ENCODE data around the gene FAM156A. TPM values are rescaled to one million over a fixed set of nuclear protein-coding genes. Genes with fewer than 3 reads are reported as not detected.
"Not testable (repeated sequence)": the region's sequence is repeated elsewhere in the genome, so short reads cannot be mapped to it uniquely, and the experiment has no call there.

Gene FAM156A, protein sequence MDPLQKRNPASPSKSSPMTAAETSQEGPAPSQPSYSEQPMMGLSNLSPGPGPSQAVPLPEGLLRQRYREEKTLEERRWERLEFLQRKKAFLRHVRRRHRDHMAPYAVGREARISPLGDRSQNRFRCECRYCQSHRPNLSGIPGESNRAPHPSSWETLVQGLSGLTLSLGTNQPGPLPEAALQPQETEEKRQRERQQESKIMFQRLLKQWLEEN
- polyA plus RNA-seq, result 10 to 100 TPM; 10.8 to 29.9 (median 15.4) TPM
- long read RNA-seq, donor 1, partial matches to known transcripts, result 0 of 6 reads
- long read RNA-seq, donor 1, other reads (novel, unspliced or antisense), result 0 of 6 reads
- long read RNA-seq, donor 2, partial matches to known transcripts, result 0 of 2 reads
- long read RNA-seq, donor 2, other reads (novel, unspliced or antisense), result 0 of 2 reads
- long read RNA-seq, donor 3, partial matches to known transcripts, result 0 of 2 reads
- long read RNA-seq, donor 3, other reads (novel, unspliced or antisense), result 0 of 2 reads
- long read RNA-seq, donor 4, result 0 reads
- long read RNA-seq, donor 5, partial matches to known transcripts, result 0 of 2 reads
- long read RNA-seq, donor 5, other reads (novel, unspliced or antisense), result 0 of 2 reads
- long read RNA-seq, donor 6, transcript FAM156A-221 (3 exons, 3,757 nt), result major isoform, 5 of 5 reads
- long read RNA-seq, donor 6, partial matches to known transcripts, result 0 of 5 reads
- long read RNA-seq, donor 6, other reads (novel, unspliced or antisense), result 0 of 5 reads
- long read RNA-seq, donor 7, partial matches to known transcripts, result 0 of 1 reads
- long read RNA-seq, donor 7, other reads (novel, unspliced or antisense), result 0 of 1 reads
- long read RNA-seq, donor 8, partial matches to known transcripts, result 0 of 2 reads
- long read RNA-seq, donor 8, other reads (novel, unspliced or antisense), result 0 of 2 reads
- long read RNA-seq, donor 9, partial matches to known transcripts, result 0 of 2 reads
- long read RNA-seq, donor 9, other reads (novel, unspliced or antisense), result 0 of 2 reads
- long read RNA-seq, donor 10, partial matches to known transcripts, result 0 of 5 reads
- long read RNA-seq, donor 10, other reads (novel, unspliced or antisense), result 0 of 5 reads

DNA sequence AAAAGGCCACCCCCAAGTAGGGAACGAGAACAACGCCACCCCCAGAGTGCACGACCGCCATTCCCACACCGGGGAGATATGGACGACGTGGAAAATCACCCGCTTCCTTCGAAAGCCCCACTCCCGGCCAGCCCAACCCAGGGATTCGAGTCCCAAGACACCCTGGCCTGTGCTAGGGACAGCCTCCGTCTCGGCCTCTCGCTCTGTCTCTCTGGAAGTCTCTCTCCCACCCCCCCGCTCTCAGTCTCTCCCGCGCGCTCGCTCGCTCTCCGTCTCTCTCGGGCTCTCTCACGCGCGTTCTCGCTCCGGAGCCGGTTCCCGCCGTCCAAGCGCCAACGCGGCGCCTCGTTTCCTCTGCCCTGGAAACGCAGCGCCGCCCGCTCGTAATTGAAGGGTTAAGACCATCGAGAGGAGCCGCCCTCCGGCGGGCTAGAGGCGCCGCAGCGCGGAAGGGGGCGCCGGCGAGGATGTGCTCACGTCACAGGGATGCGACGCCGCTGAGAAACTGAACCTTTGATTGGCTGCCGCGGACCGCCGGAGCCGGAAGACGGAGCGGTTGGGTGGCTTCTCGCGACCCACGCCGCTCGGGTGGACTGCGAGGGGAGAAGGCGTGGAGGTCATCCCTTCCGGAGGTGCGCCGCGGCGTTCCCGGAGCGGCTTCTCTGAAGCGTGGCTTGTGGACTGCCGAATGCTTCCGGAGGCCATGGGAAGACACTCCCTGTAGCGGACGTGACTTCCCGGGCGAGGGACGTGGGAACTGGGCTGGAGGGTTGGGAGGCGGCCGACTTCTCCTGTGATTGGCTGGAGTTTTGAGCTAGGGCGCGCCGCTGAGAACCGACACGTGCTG, at the start of gene FAM156A:
Gene FAM156A (minus strand): TSS at position 406 of the 847 bp plus-strand sequence. CDS start 9,930 bp downstream, outside the sequence.
- not testable (repeated sequence) for H3K4me3 ChIP-seq (ENCODE audit: low read depth in 1 of 3, low read length in 3 of 3); H3K36me3 ChIP-seq (ENCODE audit: control insufficient read depth in 3 of 3, insufficient read depth in 2 of 3, low read depth in 1 of 3, low read length in 3 of 3); H3K27ac ChIP-seq (ENCODE audit: low read depth in 1 of 3, low read length in 2 of 3); H3K4me1 ChIP-seq (ENCODE audit: control insufficient read depth in 3 of 3, insufficient read depth in 2 of 3, low read depth in 1 of 3, low read length in 2 of 3); H3K27me3 ChIP-seq (ENCODE audit: control insufficient read depth in 3 of 3, insufficient read depth in 3 of 3, low read length in 3 of 3); DNase-seq; H3K9me3 ChIP-seq (ENCODE audit: control insufficient read depth in 2 of 2, insufficient read depth in 1 of 2, low read depth in 1 of 2, low read length in 1 of 2)
- no CpG with 5 or more reads among the region's 91 CpGs for WGBS, 3 donors
- FAIRE-seq, result peak; percentile 97

DNA sequence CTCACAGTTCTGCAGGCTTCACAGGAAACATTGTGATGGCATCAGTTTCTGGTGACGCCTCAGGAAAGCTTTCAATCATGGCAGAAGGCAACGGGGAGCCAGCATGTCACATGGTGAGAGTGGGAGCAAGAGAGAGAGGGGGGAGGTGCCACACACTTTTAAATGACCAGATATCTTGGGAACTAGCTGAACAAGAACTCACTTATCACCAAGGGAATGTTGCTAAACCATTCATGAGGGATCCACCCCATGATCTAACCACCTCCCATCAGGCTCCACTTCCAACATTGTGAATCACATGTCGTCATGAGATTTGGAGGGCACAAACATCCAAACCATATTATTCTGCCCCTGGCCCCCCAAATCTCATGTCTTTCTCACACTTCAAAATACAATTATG, 47.0 kb upstream of the FAM156A start:
- Histone ChIP-seq H3K4me1 (ENCODE audit: control insufficient read depth in 3 of 3, insufficient read depth in 2 of 3, low read depth in 1 of 3, low read length in 2 of 3) (no peaks in the 10 kb centered on the region), H3K27me3 (ENCODE audit: control insufficient read depth in 3 of 3, insufficient read depth in 3 of 3, low read length in 3 of 3) (peaks cover 0 to 5% (median 0%) of the 10 kb centered on the region in 3 donors), H3K36me3 (ENCODE audit: control insufficient read depth in 3 of 3, insufficient read depth in 2 of 3, low read depth in 1 of 3, low read length in 3 of 3) (no peaks in the 10 kb centered on the region), H3K27ac (ENCODE audit: low read depth in 1 of 3, low read length in 2 of 3) (no peak overlapping the region), H3K4me3 (ENCODE audit: low read depth in 1 of 3, low read length in 3 of 3) (no peak overlapping the region), H3K9me3 (ENCODE audit: control insufficient read depth in 2 of 2, insufficient read depth in 1 of 2, low read depth in 1 of 2, low read length in 1 of 2) (no peaks in the 10 kb centered on the region)
- no peak for FAIRE-seq
- DNase-seq, result no peak
- WGBS, 3 donors, result 35 to 47% (median 35%) methylated on average over 3 of the region's 3 CpGs

GRCh38 chrX:53004811-53005210, 46.5 kb upstream of the FAM156A start:
- peaks cover 0 to 9% (median 0%) of the 10 kb centered on the region in 3 donors for H3K27me3 ChIP-seq (ENCODE audit: control insufficient read depth in 3 of 3, insufficient read depth in 3 of 3, low read length in 3 of 3)
- no peak for FAIRE-seq
- H3K4me1 ChIP-seq (ENCODE audit: control insufficient read depth in 3 of 3, insufficient read depth in 2 of 3, low read depth in 1 of 3, low read length in 2 of 3), result no peaks in the 10 kb centered on the region
- no peak for DNase-seq
- no peak overlapping the region for H3K27ac ChIP-seq (ENCODE audit: low read depth in 1 of 3, low read length in 2 of 3)
- H3K4me3 ChIP-seq (ENCODE audit: low read depth in 1 of 3, low read length in 3 of 3), result no peak overlapping the region
- H3K36me3 ChIP-seq (ENCODE audit: control insufficient read depth in 3 of 3, insufficient read depth in 2 of 3, low read depth in 1 of 3, low read length in 3 of 3), result no peaks in the 10 kb centered on the region
- no peaks in the 10 kb centered on the region for H3K9me3 ChIP-seq (ENCODE audit: control insufficient read depth in 2 of 2, insufficient read depth in 1 of 2, low read depth in 1 of 2, low read length in 1 of 2)
- WGBS, 3 donors, result 15 to 38% (median 19%) methylated on average over 4 of the region's 4 CpGs

DNA sequence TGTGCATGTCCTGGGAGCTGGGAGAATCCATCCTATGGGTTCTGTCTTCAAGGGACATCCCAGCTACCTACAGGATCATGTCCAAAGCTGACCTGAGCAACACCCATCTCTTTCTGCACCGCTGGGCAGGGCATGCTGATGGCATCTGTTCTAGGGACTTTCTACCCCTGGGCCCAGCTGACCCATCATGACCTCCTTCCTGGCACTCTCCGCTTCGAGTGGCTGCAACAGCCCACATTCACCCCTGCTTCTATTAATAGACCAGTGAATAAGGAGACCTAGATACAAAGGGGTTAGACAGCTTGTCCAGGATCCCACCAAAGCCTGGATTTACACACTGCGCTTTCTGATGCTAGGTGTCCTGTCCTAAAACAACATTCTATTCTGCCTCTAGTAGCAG, 45.7 kb upstream of the FAM156A start:
- FAIRE-seq (no peak), DNase-seq (no peak)
- Histone ChIP-seq H3K27ac (ENCODE audit: low read depth in 1 of 3, low read length in 2 of 3) (no peak overlapping the region), H3K4me1 (ENCODE audit: control insufficient read depth in 3 of 3, insufficient read depth in 2 of 3, low read depth in 1 of 3, low read length in 2 of 3) (no peaks in the 10 kb centered on the region), H3K4me3 (ENCODE audit: low read depth in 1 of 3, low read length in 3 of 3) (no peak overlapping the region), H3K27me3 (ENCODE audit: control insufficient read depth in 3 of 3, insufficient read depth in 3 of 3, low read length in 3 of 3) (peaks cover 0 to 15% (median 0%) of the 10 kb centered on the region in 3 donors), H3K36me3 (ENCODE audit: control insufficient read depth in 3 of 3, insufficient read depth in 2 of 3, low read depth in 1 of 3, low read length in 3 of 3) (no peaks in the 10 kb centered on the region), H3K9me3 (ENCODE audit: control insufficient read depth in 2 of 2, insufficient read depth in 1 of 2, low read depth in 1 of 2, low read length in 1 of 2) (no peaks in the 10 kb centered on the region)
- 68 to 84% (median 74%) methylated on average over 4 of the region's 4 CpGs for WGBS, 3 donors

DNA sequence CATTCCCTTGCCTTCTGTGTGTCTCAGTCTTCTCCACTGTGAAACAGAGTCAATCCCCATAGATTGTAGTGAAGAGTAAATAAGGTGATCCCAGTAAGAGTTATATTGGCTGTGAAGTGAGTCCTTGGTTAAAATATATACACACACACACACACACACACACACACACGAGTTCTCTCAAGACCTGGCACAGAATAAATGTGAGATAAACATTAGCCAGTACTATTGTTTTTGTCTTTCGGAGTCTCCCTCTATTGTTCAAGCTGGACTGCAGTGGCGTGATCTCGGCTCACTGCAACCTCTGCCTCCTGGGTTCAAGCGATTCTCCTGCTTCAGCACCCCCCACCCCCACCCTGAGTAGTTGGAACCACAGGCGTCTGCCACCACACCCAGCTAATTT, 44.8 kb upstream of the FAM156A start:
- H3K9me3 ChIP-seq (ENCODE audit: control insufficient read depth in 2 of 2, insufficient read depth in 1 of 2, low read depth in 1 of 2, low read length in 1 of 2), result no peaks in the 10 kb centered on the region
- H3K27me3 ChIP-seq (ENCODE audit: control insufficient read depth in 3 of 3, insufficient read depth in 3 of 3, low read length in 3 of 3), result peaks cover 0 to 15% (median 0%) of the 10 kb centered on the region in 3 donors
- H3K4me1 ChIP-seq (ENCODE audit: control insufficient read depth in 3 of 3, insufficient read depth in 2 of 3, low read depth in 1 of 3, low read length in 2 of 3), result no peaks in the 10 kb centered on the region
- 39 to 65% (median 65%) methylated on average over 6 of the region's 6 CpGs for WGBS, 3 donors
- DNase-seq, result no peak
- no peak overlapping the region for H3K4me3 ChIP-seq (ENCODE audit: low read depth in 1 of 3, low read length in 3 of 3)
- no peaks in the 10 kb centered on the region for H3K36me3 ChIP-seq (ENCODE audit: control insufficient read depth in 3 of 3, insufficient read depth in 2 of 3, low read depth in 1 of 3, low read length in 3 of 3)
- no peak for FAIRE-seq
- no peak overlapping the region for H3K27ac ChIP-seq (ENCODE audit: low read depth in 1 of 3, low read length in 2 of 3)

- Histone ChIP-seq H3K4me3 (ENCODE audit: low read depth in 1 of 3, low read length in 3 of 3) (no peak overlapping the region), H3K36me3 (ENCODE audit: control insufficient read depth in 3 of 3, insufficient read depth in 2 of 3, low read depth in 1 of 3, low read length in 3 of 3) (no peaks in the 10 kb centered on the region), H3K27ac (ENCODE audit: low read depth in 1 of 3, low read length in 2 of 3) (no peak overlapping the region), H3K4me1 (ENCODE audit: control insufficient read depth in 3 of 3, insufficient read depth in 2 of 3, low read depth in 1 of 3, low read length in 2 of 3) (no peaks in the 10 kb centered on the region), H3K27me3 (ENCODE audit: control insufficient read depth in 3 of 3, insufficient read depth in 3 of 3, low read length in 3 of 3) (peaks cover 0 to 15% (median 0%) of the 10 kb centered on the region in 3 donors), H3K9me3 (ENCODE audit: control insufficient read depth in 2 of 2, insufficient read depth in 1 of 2, low read depth in 1 of 2, low read length in 1 of 2) (no peaks in the 10 kb centered on the region)
- no peak for DNase-seq
- no peak for FAIRE-seq
- 57 to 94% (median 70%) methylated on average over 2 of the region's 2 CpGs for WGBS, 3 donors
Observed at GRCh38 chrX:53001958-53002357, 43.6 kb upstream of the FAM156A start.

DNA sequence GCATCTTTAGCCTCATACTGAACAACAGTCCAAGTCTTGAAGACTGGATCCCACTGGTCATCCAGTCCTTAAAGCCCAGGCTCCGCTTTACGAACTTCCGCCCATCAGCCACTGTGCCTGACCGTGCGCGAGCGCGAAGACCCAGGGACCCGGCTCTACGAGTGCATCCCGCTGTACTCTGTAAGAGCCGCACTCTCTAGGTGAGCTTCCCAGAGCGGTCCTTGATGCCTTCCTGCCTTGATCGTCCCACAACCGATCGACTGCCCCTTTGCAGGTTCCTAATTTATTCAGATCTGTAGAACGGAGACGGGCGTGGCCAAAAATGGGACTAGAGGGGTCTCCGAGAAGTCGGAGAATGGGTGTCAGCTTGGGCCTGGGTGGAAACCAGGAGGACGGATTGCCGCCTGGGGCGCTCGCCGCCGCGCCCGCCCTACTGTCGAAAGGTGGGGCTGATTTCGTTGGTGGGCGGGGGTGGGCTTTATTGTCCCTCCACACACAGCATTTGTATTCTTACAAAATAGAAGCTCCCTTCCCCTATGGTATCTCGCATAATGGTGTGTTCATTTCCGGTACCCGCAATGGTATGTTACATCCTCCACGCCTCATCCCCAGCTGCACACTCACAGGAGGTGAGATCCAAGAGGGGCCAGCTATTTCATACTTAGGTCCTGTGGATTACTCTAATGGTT, 42.3 kb upstream of the FAM156A start:
- Histone ChIP-seq H3K27ac (ENCODE audit: low read depth in 1 of 3, low read length in 2 of 3) (no peak overlapping the region), H3K4me1 (ENCODE audit: control insufficient read depth in 3 of 3, insufficient read depth in 2 of 3, low read depth in 1 of 3, low read length in 2 of 3) (no peaks in the 10 kb centered on the region), H3K4me3 (ENCODE audit: low read depth in 1 of 3, low read length in 3 of 3) (no peak overlapping the region), H3K9me3 (ENCODE audit: control insufficient read depth in 2 of 2, insufficient read depth in 1 of 2, low read depth in 1 of 2, low read length in 1 of 2) (no peaks in the 10 kb centered on the region), H3K27me3 (ENCODE audit: control insufficient read depth in 3 of 3, insufficient read depth in 3 of 3, low read length in 3 of 3) (peaks cover 0 to 15% (median 0%) of the 10 kb centered on the region in 3 donors), H3K36me3 (ENCODE audit: control insufficient read depth in 3 of 3, insufficient read depth in 2 of 3, low read depth in 1 of 3, low read length in 3 of 3) (no peaks in the 10 kb centered on the region)
- 25 to 71% (median 48%) methylated on average over 35 to 36 of the region's 36 CpGs for WGBS, 3 donors
- FAIRE-seq, result no peak
- no peak for DNase-seq

Measured in small intestine (tissue), 16 donors.